CD14-positive monocyte (primary cell): ENCODE data around the gene GYPC. TPM values are rescaled to one million over a fixed set of nuclear protein-coding genes. Genes with fewer than 3 reads are reported as not detected.
A peak's percentile ranks its signal among the peaks of the same experiment; 100 is the strongest.

Experiments used
- DNase-seq, 3 donors: peaks; one replicate each; pipeline ENCODE4 v3.0.0-alpha.2; 2011 to 2022
- H2AFZ ChIP-seq: 2 replicates; pipeline ENCODE4 v1.6.0; 2012; ENCODE audit warnings: mild to moderate bottlenecking, low read depth, low read length, inconsistent platforms; ENCODE audit not compliant: insufficient read depth, poor library complexity, severe bottlenecking
- H3K27ac ChIP-seq, 2 donors: 1 replicate in 1 of 2; 2 replicates in 1 of 2; pipeline ENCODE4 v1.5.1; 2012 to 2013; ENCODE audit warnings: low read length in 2 of 2, control low read depth in 1 of 2, inconsistent platforms in 1 of 2, low read depth in 1 of 2, mild to moderate bottlenecking in 1 of 2
- H3K27me3 ChIP-seq, 2 donors: one replicate each; pipeline versions ENCODE4 v1.6.0 to v1.6.1; 2011 to 2013; ENCODE audit warnings: low read length in 2 of 2; ENCODE audit not compliant: control insufficient read depth in 2 of 2, insufficient read depth in 2 of 2
- H3K36me3 ChIP-seq, 2 donors: replicated peaks in 1 of 2; 1 replicate in 1 of 2; 2 replicates in 1 of 2; pipeline versions ENCODE4 v1.5.1 to v1.6.1; 2012 to 2013; ENCODE audit warnings: low read length in 2 of 2, control low read depth in 1 of 2, inconsistent platforms in 1 of 2, mild to moderate bottlenecking in 1 of 2; ENCODE audit not compliant: insufficient read depth in 2 of 2, control insufficient read depth in 1 of 2
- H3K4me1 ChIP-seq, 2 donors: 1 replicate in 1 of 2; 2 replicates in 1 of 2; pipeline versions ENCODE4 v1.5.1 to v1.6.1; 2012 to 2013; ENCODE audit warnings: low read length in 2 of 2, control low read depth in 1 of 2, inconsistent platforms in 1 of 2, mild to moderate bottlenecking in 1 of 2, moderate library complexity in 1 of 2; ENCODE audit not compliant: insufficient read depth in 2 of 2, control insufficient read depth in 1 of 2
- H3K4me2 ChIP-seq: replicated peaks from 2 replicates; pipeline ENCODE3; 2012; ENCODE audit warnings: low read length, moderate library complexity, mild to moderate bottlenecking; ENCODE audit not compliant: poor library complexity, severe bottlenecking; ENCODE audit errors: extremely low read depth
- H3K4me3 ChIP-seq, 3 experiments: fragments of 200-600 bp in 1 of 3; sonication (generic) in 1 of 3; replicated peaks in 1 of 3; 1 replicate in 2 of 3; 2 replicates in 1 of 3; pipeline ENCODE4 v1.5.1; 2011 to 2013; ENCODE audit warnings: low read length in 3 of 3, mild to moderate bottlenecking in 3 of 3, control low read depth in 2 of 3, low read depth in 2 of 3, inconsistent platforms in 1 of 3, moderate library complexity in 1 of 3
- H3K79me2 ChIP-seq: 2 replicates; pipeline ENCODE4 v1.6.0; 2012; ENCODE audit warnings: mild to moderate bottlenecking, control low read depth, inconsistent platforms, low read length, moderate library complexity; ENCODE audit not compliant: insufficient read depth
- H3K9ac ChIP-seq: 2 replicates; pipeline ENCODE4 v1.6.0; 2017; ENCODE audit warnings: low read length, mild to moderate bottlenecking; ENCODE audit not compliant: insufficient read depth, poor library complexity, severe bottlenecking
- H3K9me3 ChIP-seq, 2 donors: replicated peaks in 1 of 2; 1 replicate in 1 of 2; 2 replicates in 1 of 2; pipeline versions ENCODE4 v1.5.1 to v1.6.1; 2012 to 2013; ENCODE audit warnings: low read length in 2 of 2, control low read depth in 1 of 2; ENCODE audit not compliant: control insufficient read depth in 1 of 2, insufficient read depth in 1 of 2
- H4K20me1 ChIP-seq: 2 replicates; pipeline ENCODE4 v1.6.0; 2012; ENCODE audit warnings: mild to moderate bottlenecking, low read length, control low read depth, moderate library complexity; ENCODE audit not compliant: insufficient read depth
- H3K27ac Mint-ChIP-seq, 7 donors: one replicate each; pipeline ENCODE4 v1.8.0; 2020; ENCODE audit warnings: mild to moderate bottlenecking in 7 of 7, mixed read lengths in 7 of 7, moderate library complexity in 6 of 7, inconsistent platforms in 2 of 7
- H3K27me3 Mint-ChIP-seq, 3 donors: one replicate each; pipeline ENCODE4 v1.8.0; 2021 to 2022; ENCODE audit warnings: low read depth in 3 of 3, mild to moderate bottlenecking in 3 of 3, mixed read lengths in 3 of 3, moderate library complexity in 3 of 3, inconsistent platforms in 1 of 3
- H3K36me3 Mint-ChIP-seq, 2 donors: one replicate each; pipeline ENCODE4 v1.8.0; 2020; ENCODE audit warnings: mixed read lengths in 2 of 2, inconsistent platforms in 1 of 2, mild to moderate bottlenecking in 1 of 2
- H3K4me1 Mint-ChIP-seq: one replicate; pipeline ENCODE4 v1.8.0; 2020; ENCODE audit warnings: mild to moderate bottlenecking, mixed read lengths
- H3K4me3 Mint-ChIP-seq, 2 donors: one replicate each; pipeline ENCODE4 v1.8.0; 2020; ENCODE audit warnings: mild to moderate bottlenecking in 2 of 2, mixed read lengths in 2 of 2, moderate library complexity in 1 of 2
- H3K9me3 Mint-ChIP-seq, 7 donors: one replicate each; pipeline ENCODE4 v1.8.0; 2020 to 2022; ENCODE audit warnings: mixed read lengths in 7 of 7, mild to moderate bottlenecking in 6 of 7, moderate library complexity in 6 of 7, inconsistent platforms in 2 of 7
- CTCF ChIP-seq: fragments of 200-600 bp; IDR thresholded peaks from one replicate; pipeline ENCODE4 v1.8.0; 2022; ENCODE audit warnings: antibody characterized with exemption, mild to moderate bottlenecking
- WGBS: methylation state at CpG from one replicate; pipeline ENCODE4 v1.1.5; 2013; ENCODE audit warnings: missing lambda C conversion rate; ENCODE audit not compliant: insufficient coverage; 5-methylcytosine and 5-hydroxymethylcytosine counted together
- intact Hi-C, 2 donors: fragments of 100-400 bp; cut with micrococcal nuclease; formaldehyde crosslinking; loops; one replicate each; pipeline versions ENCODE4 v1.15.0 to v1.15.1; 2023
- polyA plus RNA-seq, 3 donors: library from polyadenylated mRNA; depleted of rRNA in 1 of 3; unstranded in 2 of 3; stranded (reverse) in 1 of 3; fragments of 300-500 nt in 2 of 3; fragments of >200 nt in 1 of 3; fragmentation: Illumina TruSeq in 2 of 3; gene quantifications; 1 replicate in 2 of 3; 2 replicates in 1 of 3; pipeline ENCODE4 v1.2.3, GENCODE V29; 2012 to 2021

The GYPC gene
- polyA plus RNA-seq, 3 donors = 20.0 to 36.1 (median 21.7) TPM

- Histone ChIP-seq H3K79me2 (peaks cover 12% of the 10 kb centered on the region), H4K20me1 (no peaks in the 10 kb centered on the region), H3K9me3 (peaks cover 0 to 16% of the 10 kb centered on the region in 2 donors), H3K27ac (no peak overlapping the region), H3K36me3 (peaks cover 0 to 50% of the 10 kb centered on the region in 2 donors), H3K27me3 (no peaks in the 10 kb centered on the region), H3K9ac (no peak overlapping the region), H3K4me3 (no peak overlapping the region), H3K4me2 (no peak overlapping the region), H3K4me1 (peaks cover 7 to 8% of the 10 kb centered on the region in 2 donors), H2AFZ (no peak overlapping the region)
- no peak for TF ChIP-seq CTCF
- Mint-ChIP-seq H3K4me3 (no peak overlapping the region), H3K4me1 (peaks cover 15% of the 10 kb centered on the region), H3K27ac (peak overlapping the region in 1 of 7 donors; percentile 51), H3K9me3 (peaks cover 7 to 23% (median 12%) of the 10 kb centered on the region in 7 donors), H3K36me3 (peaks cover 43 to 57% of the 10 kb centered on the region in 2 donors), H3K27me3 (peaks cover 0 to 4% (median 0%) of the 10 kb centered on the region in 3 donors)
- 100% methylated on average over 2 of the region's 5 CpGs for WGBS
- no peak for DNase-seq
- intact Hi-C loops = no loop called here
Observed at GRCh38 chr2:126686286-126686685, 30.3 kb downstream of the GYPC start.

- Mint-ChIP-seq H3K4me3 (no peak overlapping the region), H3K4me1 (peaks cover 9% of the 10 kb centered on the region)
Observed at GRCh38 chr2:126686841-126687485, 31.0 kb downstream of the GYPC start.

More at GRCh38 chr2:126686841-126687485, 31.0 kb downstream of the GYPC start:
- TF ChIP-seq CTCF = no peak
- no peaks in the 10 kb centered on the region for H3K27me3 ChIP-seq
- H3K9me3 ChIP-seq = peaks cover 0 to 18% of the 10 kb centered on the region in 2 donors
- no peak overlapping the region for H3K4me2 ChIP-seq
- no peaks in the 10 kb centered on the region for H4K20me1 ChIP-seq
- no peak overlapping the region for H3K27ac ChIP-seq
- no peak for DNase-seq
- Mint-ChIP-seq H3K36me3 (peaks cover 48 to 64% of the 10 kb centered on the region in 2 donors), H3K27me3 (peaks cover 0 to 4% (median 0%) of the 10 kb centered on the region in 3 donors), H3K9me3 (peaks cover 7 to 23% (median 12%) of the 10 kb centered on the region in 7 donors), H3K27ac (peak overlapping the region in 1 of 7 donors; percentile 29)
- H3K4me1 ChIP-seq = peaks cover 4 to 5% of the 10 kb centered on the region in 2 donors
- 100% methylated on average over 1 of the region's 5 CpGs for WGBS
- intact Hi-C loops = no loop called here
- peaks cover 0 to 52% of the 10 kb centered on the region in 2 donors for H3K36me3 ChIP-seq
- H3K4me3 ChIP-seq = no peak overlapping the region
- H3K79me2 ChIP-seq = peaks cover 8% of the 10 kb centered on the region
- no peak overlapping the region for H3K9ac ChIP-seq
- H2AFZ ChIP-seq = no peak overlapping the region
